RCC 7860 (cell line): ENCODE data around the gene APOLD1.
"Not testable (repeated sequence)": the region's sequence is repeated elsewhere in the genome, so short reads cannot be mapped to it uniquely, and the experiment has no call there.

Experiments used
- DNase-seq: peaks from one replicate; pipeline ENCODE4 v3.0.0-alpha.2; 2015; ENCODE audit warnings: low spot score
- FAIRE-seq: peaks from 2 replicates; lab custom pipeline; 2012; peaks lifted over from hg19 to GRCh38; lab: Jason Lieb, UNC

The APOLD1 gene

GRCh38 chr12:12784116-12784515 lies 1.3 kb upstream of the APOLD1 start:
- DNase-seq (no peak), FAIRE-seq (no peak)

- FAIRE-seq, result no peak
- no peak for DNase-seq
Measured at GRCh38 chr12:12786351-12786705, 869 bp downstream of the APOLD1 start.

- no peak for FAIRE-seq
- DNase-seq, result peak; percentile 50
Measured at GRCh38 chr12:12786706-12787601, 1.5 kb downstream of the APOLD1 start.

- DNase-seq, result no peak
- FAIRE-seq, result no peak
Measured at GRCh38 chr12:12788131-12788530, 2.7 kb downstream of the APOLD1 start.

GRCh38 chr12:12788675-12789368 lies 3.4 kb downstream of the APOLD1 start:
- FAIRE-seq (peak; percentile 76), DNase-seq (peak; percentile 58)

- FAIRE-seq (no peak), DNase-seq (no peak)
Measured at GRCh38 chr12:12790956-12791355, 5.5 kb downstream of the APOLD1 start.

GRCh38 chr12:12791756-12792369 lies 6.4 kb downstream of the APOLD1 start:
- DNase-seq (peak; percentile 6), FAIRE-seq (no peak)

- no peak for FAIRE-seq
- no peak for DNase-seq
Measured at GRCh38 chr12:12792421-12792820, 7.0 kb downstream of the APOLD1 start.

- DNase-seq, result no peak
- FAIRE-seq, result no peak
Measured at GRCh38 chr12:12794686-12795085, 9.2 kb downstream of the APOLD1 start.

- no peak for FAIRE-seq
- DNase-seq, result no peak
Measured at GRCh38 chr12:12796171-12796570, 10.7 kb downstream of the APOLD1 start.

GRCh38 chr12:12796928-12797793 lies 11.7 kb downstream of the APOLD1 start:
- no peak for DNase-seq
- no peak for FAIRE-seq

GRCh38 chr12:12797794-12798152 lies 12.3 kb downstream of the APOLD1 start:
- DNase-seq (no peak), FAIRE-seq (no peak)

- no peak for FAIRE-seq
Measured at GRCh38 chr12:12798480-12798879, 13.0 kb downstream of the APOLD1 start.

GRCh38 chr12:12799163-12799920 lies 13.9 kb downstream of the APOLD1 start:
- no peak for DNase-seq

More at GRCh38 chr12:12798480-12798879, 13.0 kb downstream of the APOLD1 start:
- DNase-seq, result no peak

GRCh38 chr12:12800406-12801180 lies 15.1 kb downstream of the APOLD1 start:
- no peak for FAIRE-seq
- no peak for DNase-seq

More at GRCh38 chr12:12799163-12799920, 13.9 kb downstream of the APOLD1 start:
- no peak for FAIRE-seq

- FAIRE-seq, DNase-seq: not testable (repeated sequence)
Measured at GRCh38 chr12:12801656-12802055, 16.2 kb downstream of the APOLD1 start.

- peak; percentile 86 for FAIRE-seq
- DNase-seq, result peak; percentile 94
Measured at GRCh38 chr12:12803186-12803585, 17.7 kb downstream of the APOLD1 start.

- FAIRE-seq, result no peak
- DNase-seq, result peak; percentile 54
Measured at GRCh38 chr12:12804011-12804410, 18.6 kb downstream of the APOLD1 start.

- DNase-seq, result peak; percentile 89
- FAIRE-seq, result peak; percentile 84
Measured at GRCh38 chr12:12804432-12804886, 19.0 kb downstream of the APOLD1 start.
